ENCODE data around the gene TAAR5. TPM values are rescaled to one million over a fixed set of nuclear protein-coding genes. Genes with fewer than 3 reads are reported as not detected.
"Not testable (repeated sequence)": the region's sequence is repeated elsewhere in the genome, so short reads cannot be mapped to it uniquely, and the experiment has no call there.

The TAAR5 gene
- total RNA-seq, 3 donors from 2014 or later: not detected

GRCh38 chr6:132607544-132608233, 18.1 kb upstream of the TAAR5 start:
- peaks cover 1% of the 10 kb centered on the region for H3K4me1 ChIP-seq (ENCODE audit: low read depth)
- no peak overlapping the region for H3K4me3 ChIP-seq
- no peak for DNase-seq
- TF ChIP-seq, protein P1, sequence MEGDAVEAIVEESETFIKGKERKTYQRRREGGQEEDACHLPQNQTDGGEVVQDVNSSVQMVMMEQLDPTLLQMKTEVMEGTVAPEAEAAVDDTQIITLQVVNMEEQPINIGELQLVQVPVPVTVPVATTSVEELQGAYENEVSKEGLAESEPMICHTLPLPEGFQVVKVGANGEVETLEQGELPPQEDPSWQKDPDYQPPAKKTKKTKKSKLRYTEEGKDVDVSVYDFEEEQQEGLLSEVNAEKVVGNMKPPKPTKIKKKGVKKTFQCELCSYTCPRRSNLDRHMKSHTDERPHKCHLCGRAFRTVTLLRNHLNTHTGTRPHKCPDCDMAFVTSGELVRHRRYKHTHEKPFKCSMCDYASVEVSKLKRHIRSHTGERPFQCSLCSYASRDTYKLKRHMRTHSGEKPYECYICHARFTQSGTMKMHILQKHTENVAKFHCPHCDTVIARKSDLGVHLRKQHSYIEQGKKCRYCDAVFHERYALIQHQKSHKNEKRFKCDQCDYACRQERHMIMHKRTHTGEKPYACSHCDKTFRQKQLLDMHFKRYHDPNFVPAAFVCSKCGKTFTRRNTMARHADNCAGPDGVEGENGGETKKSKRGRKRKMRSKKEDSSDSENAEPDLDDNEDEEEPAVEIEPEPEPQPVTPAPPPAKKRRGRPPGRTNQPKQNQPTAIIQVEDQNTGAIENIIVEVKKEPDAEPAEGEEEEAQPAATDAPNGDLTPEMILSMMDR (IDR thresholded peaks at IDR 0.05): no peak
- no peaks in the 10 kb centered on the region for H3K9me3 ChIP-seq
- H3K36me3 ChIP-seq (ENCODE audit: low read depth): no peaks in the 10 kb centered on the region
- no peak for ATAC-seq
- intact Hi-C loops (cut with DNase I, micrococcal nuclease): no loop called here

- Histone ChIP-seq H3K36me3 (ENCODE audit: low read depth) (no peaks in the 10 kb centered on the region), H3K9me3 (no peaks in the 10 kb centered on the region), H3K4me3 (no peak overlapping the region), H3K4me1 (ENCODE audit: low read depth) (no peaks in the 10 kb centered on the region)
- TF ChIP-seq, protein P1 (IDR thresholded peaks at IDR 0.05): no peak
- DNase-seq: no peak
- peak; percentile 66 for ATAC-seq
- intact Hi-C loops (cut with DNase I, micrococcal nuclease): no loop called here
Measured at GRCh38 chr6:132604635-132605152, 15.2 kb upstream of the TAAR5 start.

- intact Hi-C loops (cut with DNase I, micrococcal nuclease): not testable (repeated sequence)
Measured at GRCh38 chr6:132600900-132601299, 11.4 kb upstream of the TAAR5 start.

DNA sequence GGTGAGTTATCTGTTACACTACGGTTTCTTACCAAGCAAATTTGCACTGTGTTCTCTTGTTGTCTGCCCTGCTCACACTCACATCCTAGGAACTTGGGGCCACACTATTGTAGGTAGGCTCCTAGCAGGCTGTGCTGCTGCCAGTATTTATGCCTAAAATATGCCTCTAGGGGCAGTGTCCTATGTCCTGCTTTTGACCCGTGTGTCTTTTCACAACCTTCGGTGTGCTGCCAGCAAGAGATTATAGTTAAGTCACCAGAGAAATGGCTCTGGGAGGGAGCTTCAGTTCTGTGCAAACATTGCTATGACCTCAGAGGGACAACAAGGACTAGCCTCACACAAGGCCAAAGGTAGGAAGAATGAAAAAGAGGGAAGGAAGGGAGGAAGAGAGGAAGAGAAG, 8.9 kb upstream of the TAAR5 start:
- Histone ChIP-seq H3K4me3 (no peak overlapping the region), H3K9me3 (no peaks in the 10 kb centered on the region), H3K4me1 (ENCODE audit: low read depth) (no peaks in the 10 kb centered on the region), H3K36me3 (ENCODE audit: low read depth) (no peaks in the 10 kb centered on the region)
- DNase-seq (no peak), ATAC-seq (peak; percentile 53)
- TF ChIP-seq, protein P1 (IDR thresholded peaks at IDR 0.05): no peak
- intact Hi-C loops (cut with DNase I, micrococcal nuclease): no loop called here

More at GRCh38 chr6:132600900-132601299, 11.4 kb upstream of the TAAR5 start:
- not testable (repeated sequence) for H3K9me3 ChIP-seq; H3K4me3 ChIP-seq; ATAC-seq; H3K36me3 ChIP-seq (ENCODE audit: low read depth); H3K4me1 ChIP-seq (ENCODE audit: low read depth); DNase-seq

DNA sequence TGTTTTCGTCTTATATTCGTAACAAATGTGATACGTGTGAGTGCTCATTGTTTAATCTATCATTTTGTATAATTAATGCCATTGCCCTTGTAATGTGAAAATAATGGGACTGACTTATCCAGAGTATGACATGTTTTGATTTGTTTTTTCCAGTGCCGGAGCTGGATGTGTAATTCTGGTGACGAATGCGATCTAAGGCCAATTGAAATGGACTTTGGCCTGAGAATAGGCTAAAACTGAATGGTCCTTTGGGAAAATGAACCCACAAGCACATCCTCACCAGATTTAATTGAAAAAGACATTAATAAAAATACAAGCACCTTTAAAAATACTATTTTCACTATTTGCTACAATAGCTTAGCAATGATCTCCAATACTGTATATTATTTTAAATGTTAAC, 6.7 kb upstream of the TAAR5 start:
- Histone ChIP-seq H3K9me3 (no peaks in the 10 kb centered on the region), H3K36me3 (ENCODE audit: low read depth) (no peaks in the 10 kb centered on the region), H3K4me1 (ENCODE audit: low read depth) (no peaks in the 10 kb centered on the region), H3K4me3 (no peak overlapping the region)
- intact Hi-C loops (cut with DNase I, micrococcal nuclease): no loop called here
- ATAC-seq: no peak
- no peak for DNase-seq
- TF ChIP-seq, protein P1 (IDR thresholded peaks at IDR 0.05): no peak

DNA sequence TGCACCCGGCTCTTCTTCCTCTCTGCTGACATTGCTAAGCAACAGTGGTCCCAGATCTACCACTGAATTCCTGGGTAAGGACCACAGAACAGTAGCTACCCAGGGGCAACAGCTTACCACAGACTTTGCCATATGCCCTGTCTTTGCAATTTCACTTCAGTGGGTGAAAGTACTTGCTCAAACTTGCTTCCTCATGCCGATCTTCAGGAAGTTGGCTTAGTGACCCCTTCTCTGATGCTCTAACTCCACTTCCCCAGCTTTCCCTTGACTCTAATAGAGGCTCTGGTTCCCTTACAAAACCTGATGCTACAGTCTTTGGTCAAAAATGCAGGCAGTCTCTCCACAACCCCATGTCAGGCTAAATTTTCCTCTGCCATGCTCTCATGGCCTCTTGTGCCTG, 3.3 kb upstream of the TAAR5 start:
- H3K4me3 ChIP-seq: no peak overlapping the region
- no peaks in the 10 kb centered on the region for H3K9me3 ChIP-seq
- no peak for DNase-seq
- H3K36me3 ChIP-seq (ENCODE audit: low read depth): no peaks in the 10 kb centered on the region
- TF ChIP-seq, protein P1 (IDR thresholded peaks at IDR 0.05): no peak
- ATAC-seq: no peak
- H3K4me1 ChIP-seq (ENCODE audit: low read depth): no peaks in the 10 kb centered on the region
- intact Hi-C loops (cut with DNase I, micrococcal nuclease): no loop called here

Data from mucosa of descending colon (tissue), 3 donors.